ENCODE data around the gene TMEM135. TPM values are rescaled to one million over a fixed set of nuclear protein-coding genes. Genes with fewer than 3 reads are reported as not detected.

The TMEM135 gene
- total RNA-seq, 6 experiments from 2014 or later: 12.2 to 27.9 (median 18.8) TPM

DNA sequence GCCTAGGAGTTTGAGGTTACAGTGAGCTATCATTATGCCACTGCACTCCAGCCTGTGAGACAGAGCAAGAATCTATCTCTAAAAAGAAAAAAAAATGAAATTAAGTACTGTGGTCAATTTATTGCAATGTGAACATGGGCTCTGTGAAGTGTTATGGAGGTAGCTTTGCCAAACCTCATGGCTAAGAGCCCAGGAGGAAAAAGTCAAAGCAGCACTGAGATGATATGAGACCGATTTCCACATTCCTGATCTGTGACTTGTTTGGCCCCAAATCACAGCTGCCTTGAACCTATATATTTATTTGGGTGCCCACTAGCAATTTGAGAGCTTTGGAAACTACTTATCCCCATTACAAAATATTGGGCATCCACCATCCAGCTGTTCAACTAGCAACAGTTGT lies 29.8 kb upstream of the TMEM135 start:
- Histone ChIP-seq H3K9me3 (no peaks in the 10 kb centered on the region), H3K27ac (no peak overlapping the region), H3K27me3 (no peaks in the 10 kb centered on the region), H3K4me3 (no peak overlapping the region), H3K36me3 (no peaks in the 10 kb centered on the region), H3K4me1 (no peaks in the 10 kb centered on the region)
- DNase-seq: no peak
- ATAC-seq: no peak
- WGBS (ENCODE audit: insufficient coverage, low coverage, low lambda C conversion rate, missing lambda C conversion rate): 0% methylated on average over 1 of the region's 1 CpG
- TF ChIP-seq CTCF (IDR thresholded peaks at IDR 0.05): no peak
- no peak for TF ChIP-seq POLR2A (IDR thresholded peaks at IDR 0.05)
- intact Hi-C loops (cut with DNase I): no loop called here

DNA sequence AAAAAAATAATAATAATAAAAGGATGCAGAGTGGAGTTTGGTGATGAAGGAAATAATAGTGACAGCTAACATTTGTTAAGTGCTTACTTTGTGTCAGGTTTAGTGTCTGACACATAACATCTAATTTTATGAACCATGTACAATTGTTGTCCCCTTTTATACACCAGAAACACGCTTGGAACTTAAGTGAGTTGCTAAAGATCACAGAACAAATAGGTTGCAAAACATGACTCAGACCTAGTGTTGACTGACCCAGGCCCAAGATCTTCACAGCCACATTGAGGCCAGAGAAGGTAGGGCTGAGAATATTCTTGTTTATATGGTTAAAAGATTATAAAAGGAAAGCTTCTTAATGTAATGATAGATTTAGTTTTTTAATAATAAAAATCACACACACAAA lies 25.6 kb upstream of the TMEM135 start:
- TF ChIP-seq POLR2A (IDR thresholded peaks at IDR 0.05): no peak
- TF ChIP-seq CTCF (IDR thresholded peaks at IDR 0.05): no peak
- Histone ChIP-seq H3K27me3 (no peaks in the 10 kb centered on the region), H3K36me3 (no peaks in the 10 kb centered on the region), H3K9me3 (no peaks in the 10 kb centered on the region), H3K4me3 (no peak overlapping the region), H3K27ac (no peak overlapping the region), H3K4me1 (no peaks in the 10 kb centered on the region)
- intact Hi-C loops (cut with DNase I): no loop called here
- ATAC-seq (no peak), DNase-seq (no peak)
- 42% methylated on average over 1 of the region's 1 CpG for WGBS (ENCODE audit: insufficient coverage, low coverage, low lambda C conversion rate, missing lambda C conversion rate)

DNA sequence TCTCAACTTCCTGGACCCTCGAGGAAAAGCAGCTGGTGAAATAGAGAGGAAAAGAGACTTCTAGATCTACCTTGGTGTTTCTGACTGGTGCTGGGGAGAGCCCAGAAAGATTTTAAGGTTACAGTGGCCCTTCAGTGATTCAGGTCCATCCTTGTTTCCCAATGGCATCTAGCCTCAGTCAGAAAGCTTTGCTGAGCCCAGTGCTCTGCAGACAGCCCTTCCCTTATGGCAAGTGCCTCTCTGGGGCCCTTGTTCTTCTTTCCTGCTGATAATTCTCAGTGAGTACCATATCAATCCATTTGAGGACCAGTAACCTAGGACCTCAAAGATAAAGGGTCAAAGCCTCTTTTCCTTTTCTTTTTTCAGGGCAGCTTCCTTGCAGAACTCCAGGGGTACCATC lies 25.1 kb upstream of the TMEM135 start:
- 36% methylated on average over 1 of the region's 1 CpG for WGBS (ENCODE audit: insufficient coverage, low coverage, low lambda C conversion rate, missing lambda C conversion rate)
- intact Hi-C loops (cut with DNase I): no loop called here
- Histone ChIP-seq H3K27ac (no peak overlapping the region), H3K4me1 (no peaks in the 10 kb centered on the region), H3K4me3 (no peak overlapping the region), H3K36me3 (no peaks in the 10 kb centered on the region), H3K27me3 (no peaks in the 10 kb centered on the region), H3K9me3 (no peaks in the 10 kb centered on the region)
- DNase-seq (no peak), ATAC-seq (no peak)
- no peak for TF ChIP-seq POLR2A (IDR thresholded peaks at IDR 0.05)
- TF ChIP-seq CTCF (IDR thresholded peaks at IDR 0.05): no peak

- H3K4me3 ChIP-seq: no peak overlapping the region
- H3K36me3 ChIP-seq: no peaks in the 10 kb centered on the region
- H3K27me3 ChIP-seq: no peaks in the 10 kb centered on the region
- H3K27ac ChIP-seq: no peak overlapping the region
- no peaks in the 10 kb centered on the region for H3K4me1 ChIP-seq
- 83% methylated on average over 5 of the region's 5 CpGs for WGBS (ENCODE audit: insufficient coverage, low coverage, low lambda C conversion rate, missing lambda C conversion rate)
- intact Hi-C loops (cut with DNase I): no loop called here
- no peaks in the 10 kb centered on the region for H3K9me3 ChIP-seq
- DNase-seq: no peak
- no peak for TF ChIP-seq POLR2A (IDR thresholded peaks at IDR 0.05)
- TF ChIP-seq CTCF (IDR thresholded peaks at IDR 0.05): no peak
- no peak for ATAC-seq
Observed at GRCh38 chr11:87013912-87014825, 23.6 kb upstream of the TMEM135 start.

Measured in right lobe of liver (tissue), 6 donors.